SU-DHL-6 (cell line): ENCODE data around the gene PARP8.

ENCODE experiments used
- CTCF ChIP-seq: fragments of 200-600 bp; sonication (generic); IDR thresholded peaks from one replicate; pipeline ENCODE4 v1.5.1; 2017; ENCODE audit warnings: antibody characterized with exemption, mild to moderate bottlenecking, low read length, moderate library complexity; ENCODE audit not compliant: insufficient read depth, poor library complexity, severe bottlenecking
- EZH2phosphoT487 ChIP-seq: fragments of 200-600 bp; sonication (generic), shearing (Covaris generic); conservative IDR thresholded peaks from 2 replicates; pipeline ENCODE4 v1.6.1; 2018; ENCODE audit warnings: mild to moderate bottlenecking, antibody characterized with exemption, low read length, moderate library complexity, mixed read lengths

- TF ChIP-seq CTCF (no peak), EZH2phosphoT487 (no peak)
Measured at GRCh38 chr5:50740832-50741231, 74.4 kb downstream of the PARP8 start.
